Parathyroid adenoma (tissue), 2 donors: ENCODE measurements around the gene CAPZB.

Experiments
- H2AFZ ChIP-seq: fragments of 300-600 bp; sonication (generic); one replicate; pipeline ENCODE4 v1.7.0; 2017; ENCODE audit warnings: antibody characterized with exemption, mild to moderate bottlenecking
- H3K27ac ChIP-seq: fragments of 300-600 bp; sonication (generic); one replicate; pipeline ENCODE4 v1.7.0; 2017
- H3K27me3 ChIP-seq: fragments of 300-600 bp; sonication (generic); one replicate; pipeline ENCODE4 v1.7.0; 2017; ENCODE audit warnings: low read length; ENCODE audit not compliant: control insufficient read depth, insufficient read depth
- H3K36me3 ChIP-seq: fragments of 300-600 bp; sonication (generic); one replicate; pipeline ENCODE4 v1.7.0; 2017; ENCODE audit warnings: low read length; ENCODE audit not compliant: control insufficient read depth, insufficient read depth
- H3K4me1 ChIP-seq: fragments of 300-600 bp; sonication (generic); one replicate; pipeline ENCODE4 v1.7.0; 2017; ENCODE audit warnings: control low read depth
- H3K4me2 ChIP-seq: fragments of 300-600 bp; sonication (generic); one replicate; pipeline ENCODE4 v1.7.0; 2017; ENCODE audit warnings: low read length
- H3K4me3 ChIP-seq: fragments of 300-600 bp; sonication (generic); one replicate; pipeline ENCODE4 v1.7.0; 2017; ENCODE audit warnings: low read depth, low read length
- H3K79me2 ChIP-seq: fragments of 300-600 bp; sonication (generic); one replicate; pipeline ENCODE4 v1.7.0; 2017; ENCODE audit warnings: control low read depth
- H3K9ac ChIP-seq: fragments of 300-600 bp; sonication (generic); one replicate; pipeline ENCODE4 v1.7.0; 2017; ENCODE audit warnings: mild to moderate bottlenecking
- H3K9me3 ChIP-seq: fragments of 300-600 bp; sonication (generic); one replicate; pipeline ENCODE4 v1.7.0; 2017; ENCODE audit warnings: low read length; ENCODE audit not compliant: control insufficient read depth
- CTCF ChIP-seq: fragments of 300-600 bp; sonication (generic); IDR thresholded peaks from one replicate; pipeline ENCODE4 v1.7.0; 2017; ENCODE audit warnings: antibody characterized with exemption, mild to moderate bottlenecking
- donor health status: primary hyperparathyroidism.

Gene CAPZB

GRCh38 chr1:19310720-19311502, 174.4 kb downstream of the CAPZB start:
- no peak overlapping the region for H3K27ac ChIP-seq

GRCh38 chr1:19310061-19310460, 175.3 kb downstream of the CAPZB start:
- H2AFZ ChIP-seq = no peak overlapping the region
- no peak overlapping the region for H3K27ac ChIP-seq
- no peak overlapping the region for H3K4me3 ChIP-seq
- no peaks in the 10 kb centered on the region for H3K9me3 ChIP-seq
- H3K36me3 ChIP-seq = no peaks in the 10 kb centered on the region
- no peak overlapping the region for H3K4me2 ChIP-seq
- H3K27me3 ChIP-seq = no peaks in the 10 kb centered on the region
- H3K4me1 ChIP-seq = no peaks in the 10 kb centered on the region
- H3K9ac ChIP-seq = no peak overlapping the region
- no peak for TF ChIP-seq CTCF
- H3K79me2 ChIP-seq = no peaks in the 10 kb centered on the region

More at GRCh38 chr1:19310720-19311502, 174.4 kb downstream of the CAPZB start:
- H3K4me2 ChIP-seq = peak overlapping the region; percentile 71
- peak overlapping the region; percentile 77 for H2AFZ ChIP-seq
- no peaks in the 10 kb centered on the region for H3K27me3 ChIP-seq
- TF ChIP-seq CTCF = no peak
- H3K9ac ChIP-seq = no peak overlapping the region
- H3K9me3 ChIP-seq = no peaks in the 10 kb centered on the region
- H3K79me2 ChIP-seq = no peaks in the 10 kb centered on the region
- H3K36me3 ChIP-seq = no peaks in the 10 kb centered on the region
- peak overlapping the region; percentile 69 for H3K4me3 ChIP-seq
- no peaks in the 10 kb centered on the region for H3K4me1 ChIP-seq

- H3K27ac ChIP-seq = no peak overlapping the region
- H3K4me1 ChIP-seq = no peaks in the 10 kb centered on the region
- H2AFZ ChIP-seq = no peak overlapping the region
- H3K79me2 ChIP-seq = no peaks in the 10 kb centered on the region
- H3K4me3 ChIP-seq = no peak overlapping the region
- H3K36me3 ChIP-seq = no peaks in the 10 kb centered on the region
- no peak for TF ChIP-seq CTCF
- no peaks in the 10 kb centered on the region for H3K27me3 ChIP-seq
- no peak overlapping the region for H3K9ac ChIP-seq
- no peak overlapping the region for H3K4me2 ChIP-seq
- H3K9me3 ChIP-seq = no peaks in the 10 kb centered on the region
These were observed 176.1 kb downstream of the CAPZB start for GRCh38 chr1:19309123-19309813.

GRCh38 chr1:19308509-19308907, 176.8 kb downstream of the CAPZB start:
- H3K27ac ChIP-seq = no peak overlapping the region
- H3K4me1 ChIP-seq = no peaks in the 10 kb centered on the region
- no peak overlapping the region for H2AFZ ChIP-seq
- no peaks in the 10 kb centered on the region for H3K79me2 ChIP-seq
- no peak overlapping the region for H3K9ac ChIP-seq
- no peak overlapping the region for H3K4me3 ChIP-seq
- H3K9me3 ChIP-seq = no peaks in the 10 kb centered on the region
- no peaks in the 10 kb centered on the region for H3K27me3 ChIP-seq
- no peaks in the 10 kb centered on the region for H3K36me3 ChIP-seq
- TF ChIP-seq CTCF = no peak
- H3K4me2 ChIP-seq = no peak overlapping the region
